Measurements from ENCODE around the gene HBS1L.

Gene HBS1L

GRCh38 chr6:134949927-134950326, 104.7 kb downstream of the HBS1L start, which contains the start of gene ALDH8A1:
Gene ALDH8A1, minus strand, starts transcription at chr6:134950101. Its CDS starts 48 bp downstream, at chr6:134950053.
- no peak within 1 kb of the TSS for H3K4me3 ChIP-seq (ENCODE audit: control insufficient read depth, low read depth, low read length)
- TF ChIP-seq, protein P1, sequence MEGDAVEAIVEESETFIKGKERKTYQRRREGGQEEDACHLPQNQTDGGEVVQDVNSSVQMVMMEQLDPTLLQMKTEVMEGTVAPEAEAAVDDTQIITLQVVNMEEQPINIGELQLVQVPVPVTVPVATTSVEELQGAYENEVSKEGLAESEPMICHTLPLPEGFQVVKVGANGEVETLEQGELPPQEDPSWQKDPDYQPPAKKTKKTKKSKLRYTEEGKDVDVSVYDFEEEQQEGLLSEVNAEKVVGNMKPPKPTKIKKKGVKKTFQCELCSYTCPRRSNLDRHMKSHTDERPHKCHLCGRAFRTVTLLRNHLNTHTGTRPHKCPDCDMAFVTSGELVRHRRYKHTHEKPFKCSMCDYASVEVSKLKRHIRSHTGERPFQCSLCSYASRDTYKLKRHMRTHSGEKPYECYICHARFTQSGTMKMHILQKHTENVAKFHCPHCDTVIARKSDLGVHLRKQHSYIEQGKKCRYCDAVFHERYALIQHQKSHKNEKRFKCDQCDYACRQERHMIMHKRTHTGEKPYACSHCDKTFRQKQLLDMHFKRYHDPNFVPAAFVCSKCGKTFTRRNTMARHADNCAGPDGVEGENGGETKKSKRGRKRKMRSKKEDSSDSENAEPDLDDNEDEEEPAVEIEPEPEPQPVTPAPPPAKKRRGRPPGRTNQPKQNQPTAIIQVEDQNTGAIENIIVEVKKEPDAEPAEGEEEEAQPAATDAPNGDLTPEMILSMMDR (IDR thresholded peaks at IDR 0.05; ENCODE audit: control insufficient read depth, insufficient read depth, low read depth, low read length, missing control alignments) = no peak
- no peak for DNase-seq (ENCODE audit: low read depth)

- no peak overlapping the region for H3K4me3 ChIP-seq (ENCODE audit: control insufficient read depth, low read depth, low read length)
- DNase-seq (ENCODE audit: low read depth) = no peak
- TF ChIP-seq, protein P1 (IDR thresholded peaks at IDR 0.05; ENCODE audit: control insufficient read depth, insufficient read depth, low read depth, low read length, missing control alignments) = no peak
Measured at GRCh38 chr6:134948691-134949090, 105.9 kb downstream of the HBS1L start.

- no peak overlapping the region for H3K4me3 ChIP-seq (ENCODE audit: control insufficient read depth, low read depth, low read length)
- TF ChIP-seq, protein P1 (IDR thresholded peaks at IDR 0.05; ENCODE audit: control insufficient read depth, insufficient read depth, low read depth, low read length, missing control alignments) = no peak
- no peak for DNase-seq (ENCODE audit: low read depth)
Measured at GRCh38 chr6:134948142-134948541, 106.5 kb downstream of the HBS1L start.

DNA sequence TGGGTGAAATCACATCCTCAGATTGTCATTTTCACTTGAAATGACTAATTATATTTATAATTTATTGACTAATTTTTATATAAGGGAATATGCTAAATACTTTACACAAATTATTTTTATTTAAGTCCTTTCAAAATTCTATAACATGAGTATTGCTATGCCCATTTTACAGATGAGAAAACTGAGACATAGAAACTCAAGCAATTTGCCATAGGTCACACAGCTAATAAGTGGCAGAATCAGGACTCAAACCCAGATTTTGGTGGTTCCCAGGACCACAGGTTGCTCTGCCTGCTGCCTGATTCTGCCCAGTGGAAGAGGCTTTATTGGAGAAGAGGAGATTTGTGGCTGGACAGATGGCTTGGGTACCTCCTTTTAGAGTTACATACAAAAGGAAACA, 109.6 kb downstream of the HBS1L start:
- H3K4me3 ChIP-seq (ENCODE audit: control insufficient read depth, low read depth, low read length) = no peak overlapping the region
- TF ChIP-seq, protein P1 (IDR thresholded peaks at IDR 0.05; ENCODE audit: control insufficient read depth, insufficient read depth, low read depth, low read length, missing control alignments) = no peak
- no peak for DNase-seq (ENCODE audit: low read depth)

DNA sequence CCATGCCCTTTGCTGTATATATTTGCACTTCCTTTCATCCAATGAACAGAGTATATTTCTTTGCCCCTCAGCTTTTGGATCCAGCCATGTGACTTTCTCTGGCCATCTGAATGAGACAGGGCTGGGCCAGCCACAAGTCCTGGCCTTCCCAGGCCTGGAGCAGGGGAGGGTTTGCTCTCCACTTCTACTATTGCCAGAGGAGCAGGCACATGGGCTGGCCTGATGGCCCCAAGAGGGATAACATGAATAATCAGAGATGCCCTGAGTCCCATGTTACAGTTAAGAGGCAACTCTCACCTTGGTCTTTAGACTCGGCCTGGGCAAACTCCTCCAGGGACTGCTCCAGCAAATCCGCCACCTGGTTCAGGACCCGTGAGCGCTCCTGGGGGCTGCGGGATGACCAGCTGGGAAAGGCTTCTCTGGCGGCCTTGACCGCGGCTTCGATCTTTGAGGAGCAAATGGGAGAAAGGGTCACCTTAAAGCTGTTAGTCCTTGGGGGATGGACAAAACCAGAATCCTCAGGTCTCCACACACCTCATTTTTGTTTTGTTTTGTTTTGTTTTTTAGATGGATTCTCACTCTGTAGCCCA, 111.0 kb downstream of the HBS1L start:
- no peak overlapping the region for H3K4me3 ChIP-seq (ENCODE audit: control insufficient read depth, low read depth, low read length)
- TF ChIP-seq, protein P1 (IDR thresholded peaks at IDR 0.05; ENCODE audit: control insufficient read depth, insufficient read depth, low read depth, low read length, missing control alignments) = no peak
- no peak for DNase-seq (ENCODE audit: low read depth)

DNA sequence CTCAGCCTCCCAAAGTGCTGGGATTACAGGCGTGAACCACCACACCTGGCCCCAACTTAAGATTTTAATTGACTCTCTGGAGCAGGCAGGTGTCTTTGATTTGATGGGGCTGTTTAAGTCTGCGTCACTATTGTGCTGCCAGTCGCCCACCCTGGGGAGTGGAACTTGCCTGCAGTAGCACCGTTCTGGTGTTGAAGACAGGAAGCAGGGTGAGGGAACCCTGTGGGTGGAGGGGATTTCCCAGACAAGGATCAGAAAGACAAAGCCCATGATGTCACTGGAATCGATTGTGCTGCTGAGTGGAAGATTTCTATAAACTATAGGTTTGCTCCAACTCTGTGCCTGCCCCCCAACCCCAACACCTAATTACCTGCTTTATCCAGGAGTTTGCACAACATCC, 115.7 kb downstream of the HBS1L start:
- TF ChIP-seq, protein P1 (IDR thresholded peaks at IDR 0.05; ENCODE audit: control insufficient read depth, insufficient read depth, low read depth, low read length, missing control alignments) = no peak
- no peak for DNase-seq (ENCODE audit: low read depth)
- no peak overlapping the region for H3K4me3 ChIP-seq (ENCODE audit: control insufficient read depth, low read depth, low read length)
